Stimulated activated CD4-positive, alpha-beta T cell treated with anti-CD3 and anti-CD28 coated beads, Interleukin-12 subunit alpha, Interleukin-12 subunit beta, amount 100 ng/mL, for 24 hours (primary cell): ENCODE data around the gene CRIM1.

Experiments
- DNase-seq, 2 experiments: peaks; one replicate each; pipeline ENCODE4 v3.0.0-alpha.2; 2020; ENCODE audit warnings: low read depth in 2 of 2

Gene CRIM1

DNA sequence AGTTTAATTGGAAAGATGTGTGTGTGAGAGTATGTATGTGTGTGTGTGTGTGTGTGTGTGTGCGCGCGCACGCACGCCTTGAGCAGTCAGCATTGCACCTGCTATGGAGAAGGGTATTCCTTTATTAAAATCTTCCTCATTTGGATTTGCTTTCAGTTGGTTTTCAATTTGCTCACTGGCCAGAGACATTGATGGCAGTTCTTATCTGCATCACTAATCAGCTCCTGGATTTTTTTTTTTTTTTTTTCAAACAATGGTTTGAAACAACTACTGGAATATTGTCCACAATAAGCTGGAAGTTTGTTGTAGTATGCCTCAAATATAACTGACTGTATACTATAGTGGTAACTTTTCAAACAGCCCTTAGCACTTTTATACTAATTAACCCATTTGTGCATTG lies 194.4 kb downstream of the CRIM1 start:
- no peak for DNase-seq

GRCh38 chr2:36553683-36554082 lies 198.1 kb downstream of the CRIM1 start:
- no peak for DNase-seq

DNA sequence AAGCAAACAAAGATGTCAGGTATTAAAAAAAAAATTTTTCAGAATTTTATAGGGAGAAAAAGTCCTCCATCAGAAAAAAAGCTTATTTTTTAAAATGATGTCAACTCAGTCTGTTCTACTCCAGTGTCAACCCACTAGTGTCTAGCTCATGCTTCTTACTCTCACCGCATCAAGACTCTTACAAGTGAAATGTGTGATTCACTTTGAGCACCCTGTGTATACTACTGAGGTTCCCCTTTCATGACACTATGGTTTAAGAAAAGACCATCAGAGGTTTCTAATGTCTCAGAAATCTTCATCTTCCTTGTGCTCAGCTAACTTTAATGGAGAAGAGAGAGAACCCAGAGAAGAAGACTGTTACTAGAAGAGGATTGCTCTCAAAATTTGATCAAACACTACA lies 199.0 kb downstream of the CRIM1 start:
- no peak for DNase-seq

DNA sequence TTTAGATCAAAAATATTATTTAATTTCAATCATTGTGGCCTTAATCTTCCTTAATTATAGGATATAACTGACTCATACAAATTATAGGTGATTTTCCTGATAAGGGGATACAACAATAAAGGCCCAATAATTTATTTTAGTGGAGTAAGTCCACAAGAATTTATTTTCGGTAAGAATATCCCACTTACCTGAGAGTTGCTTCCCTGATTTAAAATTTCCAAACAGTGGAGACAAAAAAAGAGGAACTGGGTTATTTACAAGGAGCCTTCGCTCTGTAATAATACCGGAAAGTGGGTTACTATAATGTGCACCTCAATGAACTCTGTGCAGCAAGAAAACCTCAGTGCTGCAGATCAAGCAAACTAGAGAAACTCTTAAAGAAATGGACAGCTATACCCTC lies 200.2 kb downstream of the CRIM1 start:
- no peak for DNase-seq

GRCh38 chr2:36556842-36557241 lies 201.3 kb downstream of the CRIM1 start:
- no peak for DNase-seq

DNA sequence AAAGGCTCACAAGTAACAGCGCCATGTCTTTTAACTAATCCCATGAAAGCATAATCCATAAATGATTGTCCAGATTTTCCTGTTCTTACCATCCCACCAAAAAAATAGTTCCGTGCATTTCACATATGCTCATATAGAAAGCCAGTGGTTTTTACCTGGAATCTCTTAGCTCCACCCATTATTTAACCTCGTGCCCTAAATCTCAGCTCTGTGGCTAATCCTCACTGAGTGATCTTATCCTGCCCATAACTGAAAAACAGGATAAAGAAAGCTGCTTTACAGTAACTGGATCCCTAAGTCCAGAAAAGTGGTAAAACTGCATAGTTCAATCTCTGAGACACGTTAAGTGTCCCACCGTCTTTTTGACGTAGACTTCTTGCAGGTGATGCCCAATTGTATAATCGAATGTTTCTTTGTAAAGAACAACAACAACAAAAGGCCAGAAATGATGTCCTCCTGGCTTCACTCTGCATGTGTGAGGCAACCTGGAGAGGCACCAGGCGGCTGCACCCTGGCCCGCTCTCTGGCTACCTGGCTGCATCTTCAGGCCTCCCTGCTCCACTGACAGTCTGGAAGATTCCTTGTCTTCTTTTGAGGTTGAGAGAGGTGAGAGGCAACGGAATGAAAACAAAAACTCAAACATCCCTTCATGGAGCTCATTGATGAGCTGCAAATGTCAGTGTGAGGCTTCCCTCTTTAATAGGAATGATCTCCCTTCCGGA lies 203.8 kb downstream of the CRIM1 start:
- DNase-seq, result no peak

GRCh38 chr2:36560726-36561125 lies 205.1 kb downstream of the CRIM1 start:
- DNase-seq, result no peak

DNA sequence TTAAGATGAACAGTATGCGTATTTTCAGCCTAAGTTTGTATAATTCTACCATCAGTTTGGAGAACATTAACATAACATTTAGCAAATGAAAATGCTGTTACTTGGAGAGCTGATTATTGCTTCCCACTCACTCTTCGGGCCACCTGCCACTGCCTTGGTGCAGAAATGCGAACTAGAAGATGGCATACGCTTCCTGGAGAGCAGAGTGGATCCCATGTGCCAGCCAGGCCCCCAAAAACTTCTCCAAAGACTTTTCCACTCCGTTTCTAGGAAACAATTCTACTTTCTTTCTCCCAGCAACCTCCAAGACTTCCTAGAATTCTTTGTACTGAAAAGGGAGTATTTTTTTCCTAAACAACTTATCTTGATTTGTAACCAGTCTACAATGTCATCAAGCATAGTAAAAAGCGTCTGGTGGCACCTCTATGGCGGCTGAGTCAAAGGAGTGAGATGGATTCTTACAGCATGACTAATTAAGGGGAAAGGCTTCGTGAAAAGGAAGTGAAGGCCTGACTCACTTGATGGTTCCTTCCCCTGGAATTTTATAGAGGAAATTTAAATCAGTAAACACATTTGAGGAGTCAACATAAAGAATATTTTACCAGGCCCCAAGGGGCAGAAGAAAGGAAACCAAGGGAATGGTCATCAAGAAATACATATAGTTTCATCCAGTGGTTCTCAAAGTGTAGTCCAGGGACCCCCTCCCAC lies 205.8 kb downstream of the CRIM1 start:
- no peak for DNase-seq

- no peak for DNase-seq
Observed at GRCh38 chr2:36562240-36562639, 206.7 kb downstream of the CRIM1 start.

DNA sequence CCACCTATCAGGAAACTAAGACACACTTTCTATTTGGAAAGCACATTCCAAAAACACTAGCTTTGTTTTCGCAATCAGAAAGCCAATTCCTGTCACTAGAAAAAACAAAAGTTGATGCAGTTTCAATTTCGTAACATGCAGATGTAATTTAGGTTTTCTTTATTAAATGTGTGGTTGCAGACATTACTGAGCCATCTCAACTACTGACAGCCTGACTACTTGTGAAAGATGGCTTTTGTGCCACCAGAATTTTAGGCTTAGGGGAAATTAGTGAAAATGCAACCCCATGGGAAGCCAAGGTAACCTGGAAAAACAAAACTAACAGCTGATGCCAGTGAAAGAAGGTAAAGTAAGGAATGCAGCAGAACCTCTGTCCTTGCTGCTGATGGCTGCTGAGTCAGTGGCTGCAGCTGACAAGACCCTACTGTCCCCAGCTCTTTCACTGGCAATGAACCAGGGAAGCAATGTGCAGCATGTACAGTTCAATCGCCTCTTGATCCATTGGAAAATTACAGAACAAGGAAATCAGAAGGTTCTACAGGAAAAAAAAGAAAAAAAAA lies 207.5 kb downstream of the CRIM1 start:
- DNase-seq, result no peak

GRCh38 chr2:36564377-36564930 lies 208.9 kb downstream of the CRIM1 start:
- DNase-seq, result no peak

DNA sequence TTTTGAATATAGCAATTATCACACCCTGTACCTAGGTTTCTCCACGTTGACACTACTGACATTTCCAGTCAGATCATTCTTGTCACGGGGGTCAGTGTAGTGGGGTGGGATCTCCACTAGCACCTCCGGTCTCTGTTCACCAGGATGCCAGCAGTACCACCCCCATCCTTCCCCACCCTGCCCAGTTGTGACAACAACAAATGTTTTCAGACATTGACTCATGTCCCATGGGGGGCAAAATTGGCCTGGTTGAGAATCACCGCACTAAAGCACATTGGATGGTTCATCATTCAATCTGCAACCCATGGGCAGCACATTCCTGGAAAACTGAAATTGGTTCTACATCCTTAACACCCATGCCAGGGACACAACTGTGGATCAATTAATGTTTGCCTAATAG lies 210.1 kb downstream of the CRIM1 start:
- DNase-seq, result no peak

GRCh38 chr2:36566887-36567286 lies 211.3 kb downstream of the CRIM1 start:
- no peak for DNase-seq

- no peak for DNase-seq
Observed at GRCh38 chr2:36567711-36568408, 212.3 kb downstream of the CRIM1 start.

- no peak for DNase-seq
Observed at GRCh38 chr2:36568516-36569246, 213.1 kb downstream of the CRIM1 start.

GRCh38 chr2:36569267-36569856 lies 213.8 kb downstream of the CRIM1 start:
- no peak for DNase-seq

GRCh38 chr2:36570416-36570815 lies 214.8 kb downstream of the CRIM1 start:
- DNase-seq, result no peak

DNA sequence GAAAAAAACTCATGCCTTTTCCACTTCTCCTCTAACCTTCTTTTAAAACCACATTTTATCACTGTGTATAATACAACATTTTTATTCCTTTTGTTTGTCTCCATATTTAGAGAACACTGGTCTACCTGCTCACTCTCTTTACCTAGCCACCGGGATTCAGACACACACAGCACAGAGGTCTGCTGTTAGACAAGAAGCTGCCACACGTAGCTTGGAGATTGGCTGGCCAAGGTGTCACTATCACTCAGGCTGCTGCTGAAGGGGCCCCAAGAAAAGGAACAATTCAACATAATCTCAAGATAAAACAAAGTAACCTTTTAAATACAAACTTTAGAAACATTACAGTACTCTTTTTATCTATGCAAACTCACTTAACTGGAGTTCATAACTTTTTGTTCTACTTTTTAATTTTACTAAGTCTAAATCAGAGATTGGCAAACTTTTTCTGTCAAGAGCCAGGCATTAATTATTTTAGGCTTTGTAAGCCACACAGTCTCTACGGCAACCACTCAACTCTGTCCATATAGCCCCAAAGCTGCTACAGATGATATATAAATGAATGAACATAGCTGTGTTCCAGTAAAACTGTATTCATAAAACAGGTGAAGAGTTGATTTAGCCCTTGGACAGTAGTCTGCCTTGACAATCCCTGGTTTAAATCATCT lies 216.6 kb downstream of the CRIM1 start:
- no peak for DNase-seq

DNA sequence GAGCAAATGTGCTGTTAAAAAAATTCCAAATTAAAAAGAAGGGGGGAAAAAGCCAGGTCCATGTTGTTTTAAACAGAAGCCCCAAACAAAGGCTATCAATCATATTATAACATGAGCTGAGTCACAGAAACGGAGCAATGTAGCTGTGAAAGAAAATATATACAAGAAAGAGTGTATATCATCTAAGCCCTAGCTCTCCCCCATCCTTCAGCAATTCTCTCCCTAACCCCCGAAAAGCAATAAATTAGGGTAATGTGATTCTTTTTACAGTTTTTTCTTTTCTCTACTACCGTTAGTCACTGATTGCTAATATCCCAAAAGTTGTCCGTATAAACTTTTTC lies 217.1 kb downstream of the CRIM1 start:
- DNase-seq, result no peak

GRCh38 chr2:36573165-36573564 lies 217.6 kb downstream of the CRIM1 start:
- no peak for DNase-seq

DNA sequence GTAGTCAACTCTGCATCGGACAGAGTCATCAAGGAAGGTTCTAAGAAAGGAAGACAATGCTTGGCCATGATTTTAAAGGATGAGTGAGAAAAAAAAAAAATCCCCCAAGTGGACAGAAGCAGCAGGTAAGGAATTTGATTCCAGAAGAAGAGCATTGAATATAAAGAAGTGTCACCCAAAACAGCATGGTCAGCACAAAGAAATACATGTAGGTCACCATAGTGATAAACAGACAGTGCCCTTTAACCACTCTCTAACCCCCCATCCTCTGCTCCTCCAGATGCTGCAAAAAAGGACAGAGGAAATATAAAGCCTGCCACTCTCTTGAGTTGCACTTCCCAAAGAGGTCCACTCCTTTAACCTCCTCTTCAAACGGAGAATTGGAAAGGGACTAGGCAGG lies 219.0 kb downstream of the CRIM1 start:
- no peak for DNase-seq
